ENCODE data around the gene LNPEP. TPM values are rescaled to one million over a fixed set of nuclear protein-coding genes. Genes with fewer than 3 reads are reported as not detected.

Gene LNPEP
- total RNA-seq, 1 donor from 2014 or later = 36.3 TPM

- no peak overlapping the region for H3K9ac ChIP-seq (ENCODE audit: low read length)
- peaks cover 3% of the 10 kb centered on the region for H3K36me3 ChIP-seq (ENCODE audit: insufficient read depth, low read length)
- H3K27me3 Mint-ChIP-seq (ENCODE audit: low read depth, unreplicated experiment) = no peaks in the 10 kb centered on the region
- FAIRE-seq (no peak), DNase-seq (ENCODE audit: low read depth) (peak; percentile 50)
- H3K27ac Mint-ChIP-seq (ENCODE audit: unreplicated experiment) = peak overlapping the region; percentile 59
- H3K36me3 Mint-ChIP-seq (ENCODE audit: low read depth, unreplicated experiment) = peaks cover 11% of the 10 kb centered on the region
- H3K4me3 Mint-ChIP-seq (ENCODE audit: unreplicated experiment) = no peak overlapping the region
- H3K27me3 ChIP-seq (ENCODE audit: insufficient read depth, low read length) = no peaks in the 10 kb centered on the region
- H3K4me3 ChIP-seq (ENCODE audit: insufficient read depth, low read depth, low read length) = no peak overlapping the region
- H3K4me1 ChIP-seq (ENCODE audit: insufficient read depth, low read length) = peaks cover 7% of the 10 kb centered on the region
- H3K9me3 Mint-ChIP-seq (ENCODE audit: unreplicated experiment) = no peaks in the 10 kb centered on the region
- peaks cover 25% of the 10 kb centered on the region for H3K79me2 ChIP-seq (ENCODE audit: insufficient read depth, low read length)
- no peak for TF ChIP-seq EZH2 (IDR thresholded peaks at IDR 0.05; ENCODE audit: insufficient read depth, low read length)
- no peak for TF ChIP-seq CTCF (IDR thresholded peaks at IDR 0.05; ENCODE audit: insufficient read depth, low read depth, low read length)
- H3K27ac ChIP-seq (ENCODE audit: low read depth, low read length) = no peak overlapping the region
- H3K9me3 ChIP-seq (ENCODE audit: insufficient read depth, low read depth, low read length) = no peaks in the 10 kb centered on the region
- H3K4me2 ChIP-seq (ENCODE audit: low read length) = peak overlapping the region; percentile 23
- H3K4me1 Mint-ChIP-seq (ENCODE audit: low read depth, unreplicated experiment) = peaks cover 24% of the 10 kb centered on the region
- peaks cover 23% of the 10 kb centered on the region for H4K20me1 ChIP-seq (ENCODE audit: insufficient read depth, low read length)
- H2AFZ ChIP-seq (ENCODE audit: low read depth, low read length) = no peak overlapping the region
Measured at GRCh38 chr5:96978812-96979449, 43.1 kb downstream of the LNPEP start.

DNA sequence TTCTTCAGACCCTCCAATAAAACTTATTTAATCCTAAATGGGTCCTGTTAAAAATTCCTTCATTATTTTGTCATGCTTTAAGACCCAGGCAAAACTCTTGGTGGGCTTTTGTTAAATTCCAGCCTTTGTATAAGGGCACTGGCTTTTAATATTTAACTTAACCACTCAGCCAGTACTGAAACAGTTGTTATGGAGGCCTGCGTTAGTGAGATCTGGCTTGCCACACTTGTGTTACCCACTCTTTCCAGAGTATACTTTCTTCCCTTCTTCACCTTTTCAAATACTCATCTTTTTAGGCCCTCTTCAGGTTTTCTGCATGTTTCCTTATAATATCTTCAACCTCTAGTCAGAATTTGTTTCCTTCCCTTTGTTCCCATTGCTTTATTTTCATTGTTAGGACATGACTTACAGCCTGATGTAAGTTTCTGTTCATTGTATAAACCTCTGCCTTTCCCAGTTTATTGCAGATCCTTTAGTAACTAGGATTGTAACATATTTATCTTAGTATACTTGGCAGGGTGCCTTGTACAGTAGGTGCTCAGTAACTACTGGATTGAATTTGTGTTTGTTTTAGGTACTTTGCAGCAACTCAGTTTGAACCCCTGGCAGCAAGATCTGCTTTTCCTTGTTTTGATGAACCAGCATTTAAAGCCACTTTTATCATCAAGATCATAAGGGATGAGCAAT is 48.8 kb downstream of the LNPEP start:
- H3K36me3 ChIP-seq (ENCODE audit: insufficient read depth, low read length) = peaks cover 3% of the 10 kb centered on the region
- no peak overlapping the region for H3K4me2 ChIP-seq (ENCODE audit: low read length)
- FAIRE-seq = no peak
- Mint-ChIP-seq H3K36me3 (ENCODE audit: low read depth, unreplicated experiment) (peaks cover 14% of the 10 kb centered on the region), H3K27me3 (ENCODE audit: low read depth, unreplicated experiment) (no peaks in the 10 kb centered on the region), H3K4me3 (ENCODE audit: unreplicated experiment) (no peak overlapping the region), H3K27ac (ENCODE audit: unreplicated experiment) (no peak overlapping the region), H3K4me1 (ENCODE audit: low read depth, unreplicated experiment) (peaks cover 5% of the 10 kb centered on the region), H3K9me3 (ENCODE audit: unreplicated experiment) (no peaks in the 10 kb centered on the region)
- no peaks in the 10 kb centered on the region for H3K4me1 ChIP-seq (ENCODE audit: insufficient read depth, low read length)
- H3K27me3 ChIP-seq (ENCODE audit: insufficient read depth, low read length) = no peaks in the 10 kb centered on the region
- no peak for TF ChIP-seq CTCF (IDR thresholded peaks at IDR 0.05; ENCODE audit: insufficient read depth, low read depth, low read length)
- TF ChIP-seq EZH2 (IDR thresholded peaks at IDR 0.05; ENCODE audit: insufficient read depth, low read length) = no peak
- no peaks in the 10 kb centered on the region for H3K9me3 ChIP-seq (ENCODE audit: insufficient read depth, low read depth, low read length)
- H3K4me3 ChIP-seq (ENCODE audit: insufficient read depth, low read depth, low read length) = no peak overlapping the region
- H3K9ac ChIP-seq (ENCODE audit: low read length) = no peak overlapping the region
- no peaks in the 10 kb centered on the region for H3K79me2 ChIP-seq (ENCODE audit: insufficient read depth, low read length)
- no peak overlapping the region for H3K27ac ChIP-seq (ENCODE audit: low read depth, low read length)
- H2AFZ ChIP-seq (ENCODE audit: low read depth, low read length) = no peak overlapping the region
- no peak for DNase-seq (ENCODE audit: low read depth)
- no peaks in the 10 kb centered on the region for H4K20me1 ChIP-seq (ENCODE audit: insufficient read depth, low read length)

GRCh38 chr5:96986450-96986849 is 50.6 kb downstream of the LNPEP start:
- no peaks in the 10 kb centered on the region for H3K4me1 ChIP-seq (ENCODE audit: insufficient read depth, low read length)
- no peaks in the 10 kb centered on the region for H4K20me1 ChIP-seq (ENCODE audit: insufficient read depth, low read length)
- no peak overlapping the region for H3K4me2 ChIP-seq (ENCODE audit: low read length)
- no peak overlapping the region for H3K27ac Mint-ChIP-seq (ENCODE audit: unreplicated experiment)
- H2AFZ ChIP-seq (ENCODE audit: low read depth, low read length) = no peak overlapping the region
- H3K36me3 ChIP-seq (ENCODE audit: insufficient read depth, low read length) = peaks cover 3% of the 10 kb centered on the region
- H3K27me3 Mint-ChIP-seq (ENCODE audit: low read depth, unreplicated experiment) = no peaks in the 10 kb centered on the region
- no peaks in the 10 kb centered on the region for H3K9me3 Mint-ChIP-seq (ENCODE audit: unreplicated experiment)
- no peak overlapping the region for H3K9ac ChIP-seq (ENCODE audit: low read length)
- DNase-seq (ENCODE audit: low read depth) (no peak), FAIRE-seq (no peak)
- H3K9me3 ChIP-seq (ENCODE audit: insufficient read depth, low read depth, low read length) = no peaks in the 10 kb centered on the region
- H3K79me2 ChIP-seq (ENCODE audit: insufficient read depth, low read length) = no peaks in the 10 kb centered on the region
- H3K36me3 Mint-ChIP-seq (ENCODE audit: low read depth, unreplicated experiment) = peaks cover 20% of the 10 kb centered on the region
- no peak overlapping the region for H3K4me3 Mint-ChIP-seq (ENCODE audit: unreplicated experiment)
- no peaks in the 10 kb centered on the region for H3K27me3 ChIP-seq (ENCODE audit: insufficient read depth, low read length)
- H3K27ac ChIP-seq (ENCODE audit: low read depth, low read length) = no peak overlapping the region
- H3K4me1 Mint-ChIP-seq (ENCODE audit: low read depth, unreplicated experiment) = peaks cover 5% of the 10 kb centered on the region
- TF ChIP-seq CTCF (IDR thresholded peaks at IDR 0.05; ENCODE audit: insufficient read depth, low read depth, low read length) (no peak), EZH2 (IDR thresholded peaks at IDR 0.05; ENCODE audit: insufficient read depth, low read length) (no peak)
- no peak overlapping the region for H3K4me3 ChIP-seq (ENCODE audit: insufficient read depth, low read depth, low read length)

Data from astrocyte (in vitro differentiated cells and primary cell).